Astrocyte of the hippocampus (primary cell): ENCODE results near the gene LCNL1.

Experiments
- DNase-seq: peaks from one replicate; pipeline ENCODE4 v3.0.0; 2011; ENCODE audit warnings: low read depth, low spot score

Gene LCNL1

GRCh38 chr9:136960212-136960937 lies 22.4 kb upstream of the LCNL1 start:
- peak; percentile 56 for DNase-seq

GRCh38 chr9:136960938-136961275 lies 21.9 kb upstream of the LCNL1 start:
- DNase-seq, result no peak

GRCh38 chr9:136961279-136962065 lies 21.3 kb upstream of the LCNL1 start:
- DNase-seq, result no peak

GRCh38 chr9:136962163-136962562 lies 20.6 kb upstream of the LCNL1 start:
- DNase-seq, result no peak

GRCh38 chr9:136962701-136963248 lies 20.0 kb upstream of the LCNL1 start:
- DNase-seq, result no peak

- DNase-seq, result no peak
Measured at GRCh38 chr9:136963341-136963740, 19.5 kb upstream of the LCNL1 start.

- no peak for DNase-seq
Measured at GRCh38 chr9:136963751-136964150, 19.0 kb upstream of the LCNL1 start.

GRCh38 chr9:136964171-136964689 lies 18.6 kb upstream of the LCNL1 start:
- no peak for DNase-seq

- no peak for DNase-seq
Measured at GRCh38 chr9:136964833-136965422, 17.9 kb upstream of the LCNL1 start.

GRCh38 chr9:136965771-136966484 lies 16.9 kb upstream of the LCNL1 start:
- no peak for DNase-seq

DNA sequence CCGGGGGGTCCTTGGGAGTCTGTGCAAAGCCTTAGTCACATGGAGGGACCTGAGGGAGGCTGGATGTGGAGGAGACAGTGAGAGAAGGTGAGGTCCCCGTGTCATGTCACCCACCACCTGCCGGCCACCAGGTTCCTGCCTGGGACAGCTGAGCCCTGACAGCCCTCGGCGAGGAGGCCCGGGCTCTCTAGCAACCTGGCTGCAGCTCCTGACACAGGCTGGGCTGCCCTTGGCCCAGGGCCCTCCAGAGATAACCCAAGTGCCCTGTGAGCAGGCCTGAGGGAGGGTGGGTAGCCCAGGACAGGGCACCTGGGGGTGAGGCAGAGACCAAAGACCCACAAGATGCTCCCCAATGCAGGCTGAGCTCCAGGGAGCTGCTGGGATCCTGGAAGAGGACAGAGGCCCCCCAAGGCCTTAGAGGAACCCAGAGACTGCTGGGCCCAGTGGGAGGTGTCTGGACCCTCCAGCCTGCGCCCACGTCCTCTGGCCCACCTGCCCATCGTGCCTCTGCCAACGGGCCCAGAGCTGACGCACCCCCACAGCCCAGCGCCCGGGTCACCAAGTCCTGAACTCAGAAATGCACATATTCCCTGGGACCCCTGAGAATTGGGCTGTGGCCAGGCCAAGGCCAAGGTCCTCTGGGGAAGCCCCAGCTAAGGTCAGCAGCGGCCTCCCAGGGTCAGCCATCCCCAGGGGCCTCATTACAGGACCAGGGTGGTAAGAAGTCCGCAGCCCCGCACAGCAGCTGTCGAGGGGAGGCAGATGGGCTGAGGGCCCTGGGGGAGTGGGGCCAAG lies 14.3 kb upstream of the LCNL1 start:
- DNase-seq, result no peak

- no peak for DNase-seq
Measured at GRCh38 chr9:136969150-136969549, 13.6 kb upstream of the LCNL1 start.

DNA sequence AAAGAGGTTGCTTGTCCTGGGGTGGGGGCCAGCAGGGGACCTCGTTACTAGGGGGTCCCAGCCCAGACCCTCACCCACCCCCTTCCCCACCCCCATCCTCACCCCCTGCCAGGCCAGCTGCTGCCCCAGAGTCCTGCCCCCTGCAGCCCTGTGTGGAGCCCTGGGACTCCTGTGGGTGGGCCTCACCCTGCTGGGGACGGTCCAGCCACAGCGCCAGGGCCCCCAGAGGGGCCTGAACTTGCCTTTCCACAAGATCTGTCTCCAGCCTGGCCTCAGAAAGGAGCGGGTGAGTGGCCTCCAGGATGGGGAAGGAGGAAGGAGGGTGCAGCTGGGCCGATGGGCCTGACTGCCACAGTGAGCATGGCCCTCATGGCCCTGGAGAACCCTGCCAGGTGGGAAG lies 13.0 kb upstream of the LCNL1 start:
- DNase-seq, result no peak

DNA sequence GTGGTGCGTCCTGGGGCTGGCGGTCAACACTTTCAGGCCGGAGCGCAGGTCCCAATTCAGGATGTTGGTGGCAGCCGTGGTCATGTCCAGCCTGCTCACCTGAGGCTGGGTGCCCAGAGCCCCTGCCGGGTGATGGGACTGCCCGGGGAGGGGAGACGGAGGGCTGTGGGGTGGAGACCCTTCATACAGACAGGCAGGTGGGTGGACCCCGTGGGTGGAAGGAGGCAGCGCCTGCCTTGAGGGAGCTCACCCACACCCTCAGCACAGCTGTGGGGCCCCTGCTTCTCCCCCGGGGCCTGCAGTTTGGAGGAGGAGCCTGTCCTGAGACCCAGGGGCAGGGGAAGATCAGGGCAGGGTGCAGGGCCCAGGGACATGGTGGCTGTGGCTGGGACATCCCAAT lies 12.4 kb upstream of the LCNL1 start:
- DNase-seq, result no peak

GRCh38 chr9:136971746-136972145 lies 11.0 kb upstream of the LCNL1 start:
- no peak for DNase-seq

- DNase-seq, result no peak
Measured at GRCh38 chr9:136972335-136972734, 10.5 kb upstream of the LCNL1 start.

DNA sequence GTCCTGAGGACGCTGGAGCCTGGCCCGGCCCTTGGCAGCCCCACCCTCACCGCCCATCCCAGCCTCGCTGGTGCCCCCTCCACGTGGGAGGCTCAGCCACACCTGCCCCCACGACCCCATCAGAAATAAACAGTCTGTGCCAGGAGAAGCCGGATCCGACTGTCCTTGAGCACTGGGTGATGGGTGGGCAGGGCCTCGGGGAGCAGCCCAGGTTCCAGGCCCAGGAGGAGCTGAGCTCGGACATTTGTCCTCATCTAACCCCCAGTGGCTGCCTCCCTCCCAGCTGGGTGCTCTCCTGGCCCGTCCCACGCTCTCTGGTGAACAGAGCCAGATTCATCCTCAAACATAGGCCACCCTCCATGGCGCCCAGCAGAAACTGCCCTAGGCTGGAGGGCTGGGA lies 10.1 kb upstream of the LCNL1 start:
- DNase-seq, result no peak

- DNase-seq, result no peak
Measured at GRCh38 chr9:136973618-136974617, 8.9 kb upstream of the LCNL1 start.

DNA sequence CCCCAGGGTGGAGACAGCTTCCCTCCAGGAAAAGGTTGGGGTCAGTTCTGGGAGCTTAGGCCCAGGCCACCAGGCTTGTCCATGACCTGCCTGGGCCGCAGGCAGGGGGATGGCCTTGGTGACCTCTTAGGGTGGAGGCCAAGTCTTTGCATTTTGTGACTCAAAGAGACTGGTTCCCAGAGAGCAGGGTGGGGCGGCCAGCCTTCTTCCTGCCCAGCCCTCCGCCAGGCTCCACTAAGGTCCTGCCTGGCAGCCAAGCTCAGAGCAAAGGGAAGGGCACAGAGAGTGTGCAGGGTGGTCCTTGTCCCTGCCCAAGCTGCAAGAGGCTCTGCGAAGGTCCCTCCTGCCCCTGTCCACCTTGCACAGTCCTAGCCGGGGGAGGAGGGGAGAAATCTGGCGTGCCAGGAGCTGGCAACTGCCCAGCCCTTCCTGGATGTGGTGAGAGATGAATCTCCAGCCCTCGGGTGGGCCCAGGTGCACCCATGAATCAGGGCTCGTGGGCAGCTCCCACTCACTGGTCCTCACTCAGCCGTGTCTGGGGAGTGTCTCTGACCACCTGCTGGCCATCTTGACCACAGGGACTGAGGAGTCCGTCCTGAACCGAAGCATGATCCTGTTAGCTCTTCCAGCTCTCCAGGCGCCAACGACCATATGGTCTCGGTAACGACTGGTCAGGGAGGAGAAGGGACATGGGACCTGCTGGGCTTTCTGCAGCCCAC lies 7.8 kb upstream of the LCNL1 start:
- DNase-seq, result no peak
